Activated T-helper 1 cell treated with anti-CD3 and anti-CD28 coated beads, Interleukin-2, amount 50 U/mL, for 16 hours (primary cell): ENCODE results near the gene CCDC91.

Experiments
- DNase-seq, 2 donors: peaks; one replicate each; pipeline ENCODE4 v3.0.0-alpha.2; 2020; ENCODE audit warnings: low read depth in 1 of 2, low spot score in 1 of 2

Gene CCDC91

DNA sequence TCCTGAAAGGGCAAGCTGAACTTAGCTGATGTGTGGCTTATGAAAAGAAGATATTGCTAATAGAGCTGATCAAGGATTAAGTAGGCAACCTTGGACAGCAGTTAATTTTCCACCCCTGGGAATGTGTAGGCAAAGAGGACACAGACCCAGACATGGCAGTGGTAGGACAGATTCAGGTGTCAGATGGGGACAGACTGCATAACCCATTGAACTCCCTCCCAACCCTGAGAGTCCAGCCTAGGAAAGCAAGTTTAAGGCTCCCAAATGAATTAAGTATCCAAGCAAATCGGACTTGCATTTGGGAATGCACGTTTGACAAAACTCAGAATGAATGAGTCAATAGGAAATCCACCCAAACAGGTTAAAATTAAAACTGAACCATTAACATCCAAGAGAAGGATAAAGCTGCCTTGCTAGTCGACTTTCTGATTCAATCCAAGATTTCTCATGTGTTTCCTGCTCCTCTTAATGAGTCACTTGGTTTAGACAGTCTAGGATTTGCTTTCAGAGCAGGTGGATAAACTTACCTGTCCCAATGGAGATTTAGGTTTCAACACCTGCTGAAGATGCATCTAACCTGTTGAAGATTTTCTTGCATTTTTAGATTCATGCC is 385.4 kb downstream of the CCDC91 start:
- DNase-seq: no peak

DNA sequence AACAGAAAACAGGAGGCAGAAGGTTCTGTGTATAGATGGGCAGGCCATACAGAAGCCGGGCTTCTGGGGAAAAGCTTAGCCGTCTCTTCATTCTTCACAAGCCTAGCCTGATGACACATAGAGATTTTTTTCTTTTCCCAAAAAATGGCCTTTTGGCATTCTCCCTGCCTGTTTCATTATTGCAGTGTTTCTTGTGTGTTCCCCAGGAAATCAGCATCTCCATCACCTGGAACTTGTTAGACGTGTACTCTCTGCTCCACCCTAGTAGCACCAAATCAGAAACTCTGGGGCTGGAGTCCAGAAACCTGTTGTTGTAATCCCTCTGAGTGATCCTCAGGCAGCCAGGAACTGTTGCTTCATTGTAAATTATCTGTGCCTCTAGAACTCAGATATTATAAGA is 388.1 kb downstream of the CCDC91 start:
- DNase-seq: no peak

- DNase-seq: no peak
These were observed 388.6 kb downstream of the CCDC91 start for GRCh38 chr12:28578833-28579252.

DNA sequence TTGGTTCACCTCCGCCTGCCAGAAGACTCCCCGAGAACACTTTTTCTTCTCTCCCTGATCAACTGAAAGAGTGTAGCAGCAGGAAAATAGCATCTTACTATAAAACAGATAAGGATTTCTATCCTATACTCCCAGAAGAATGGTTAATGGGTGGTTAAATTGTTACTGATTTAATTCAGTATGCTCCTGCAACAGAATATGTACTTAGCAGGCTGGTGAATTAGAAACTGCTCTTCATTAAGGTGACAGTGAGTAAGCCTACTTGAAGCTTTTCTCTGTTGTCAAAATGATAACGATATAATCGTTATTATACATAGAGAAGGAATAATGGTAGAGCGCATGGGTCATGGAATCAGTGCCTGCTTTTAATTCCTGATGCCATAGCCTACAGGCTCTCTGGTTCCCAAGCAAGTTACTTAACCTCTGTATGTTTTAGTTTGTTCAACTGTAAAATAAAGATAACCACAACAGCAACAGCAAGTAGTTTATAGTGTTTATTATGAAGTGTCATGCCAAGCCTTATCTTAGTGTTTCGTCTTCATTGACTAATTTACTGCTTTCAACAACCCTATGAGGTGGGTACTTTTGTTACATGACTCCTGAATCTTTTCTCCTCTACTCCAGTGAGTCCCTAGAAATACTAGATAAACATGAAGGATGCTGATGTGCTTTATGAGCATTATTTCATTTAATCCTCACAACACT is 392.6 kb downstream of the CCDC91 start:
- DNase-seq: no peak

DNA sequence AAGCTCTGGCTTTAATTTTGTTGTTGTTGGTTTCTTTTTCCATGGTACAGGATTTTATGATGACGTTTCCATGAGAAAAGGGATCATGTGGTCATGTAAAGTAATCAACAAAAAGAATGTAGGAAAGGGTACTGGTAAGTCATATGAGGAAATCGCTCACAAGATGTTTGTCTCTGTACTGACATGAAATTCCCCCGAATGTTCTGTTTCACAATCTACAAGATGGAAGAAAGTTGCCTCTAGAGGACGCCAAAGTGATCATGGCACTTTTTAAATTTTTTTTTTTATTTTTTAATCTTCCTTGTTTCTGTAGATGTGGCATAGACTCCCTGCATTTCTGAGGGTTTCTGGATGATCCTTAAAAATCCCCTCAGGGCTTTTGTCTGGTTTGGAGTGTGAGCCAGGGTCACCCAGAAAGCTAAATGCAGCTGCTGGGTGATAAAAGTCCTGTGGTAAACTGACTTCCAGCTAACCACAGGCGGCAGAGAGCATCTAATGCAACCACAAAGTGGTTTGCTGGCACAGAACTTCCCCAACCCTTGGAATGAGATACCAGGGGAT is 393.5 kb downstream of the CCDC91 start:
- DNase-seq: no peak

- no peak for DNase-seq
These were observed 394.9 kb downstream of the CCDC91 start for GRCh38 chr12:28585146-28585545.

- no peak for DNase-seq
These were observed 396.2 kb downstream of the CCDC91 start for GRCh38 chr12:28586481-28586880.

- DNase-seq: no peak
These were observed 401.6 kb downstream of the CCDC91 start for GRCh38 chr12:28591831-28592230.
